Measurements from ENCODE around the gene TSPAN2.

The TSPAN2 gene

DNA sequence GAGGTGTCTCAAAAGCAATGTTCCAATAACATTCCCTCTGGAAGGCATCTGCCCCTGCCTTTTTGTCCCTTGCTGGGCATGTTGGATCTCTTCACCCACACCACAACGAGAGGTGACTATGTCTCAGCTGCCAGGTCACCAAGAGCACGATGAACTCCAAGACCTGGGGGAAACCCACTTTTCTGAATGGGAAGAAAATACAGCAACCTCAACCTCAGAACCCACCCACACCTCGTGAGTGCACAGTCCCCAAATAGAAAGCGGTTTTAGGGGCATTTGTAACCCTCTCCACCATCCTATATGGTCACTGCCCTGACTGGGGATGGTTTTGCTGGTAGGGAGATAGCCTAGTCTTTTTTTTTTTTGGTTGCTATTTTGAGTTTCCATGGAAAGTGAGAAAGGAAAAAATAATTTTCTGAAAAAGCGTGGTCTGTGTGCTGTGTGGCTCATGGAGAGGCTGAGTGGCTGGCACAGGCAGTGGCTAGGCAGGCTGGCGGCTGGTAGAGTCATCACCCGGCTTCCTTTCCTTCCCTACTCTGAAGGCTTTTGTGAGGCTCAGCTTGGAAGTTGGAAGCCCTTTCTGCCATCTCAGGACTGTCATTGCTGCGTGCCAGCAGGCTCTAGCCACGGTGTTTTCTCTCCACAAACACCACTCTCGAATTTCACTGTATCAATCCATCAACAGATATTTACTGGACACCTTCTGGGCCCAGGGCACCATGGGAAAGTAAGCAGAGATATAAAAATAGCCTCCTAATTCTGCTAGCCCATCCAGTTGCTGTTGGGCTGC is 15.8 kb downstream of the TSPAN2 start:
- no peak for DNase-seq

DNA sequence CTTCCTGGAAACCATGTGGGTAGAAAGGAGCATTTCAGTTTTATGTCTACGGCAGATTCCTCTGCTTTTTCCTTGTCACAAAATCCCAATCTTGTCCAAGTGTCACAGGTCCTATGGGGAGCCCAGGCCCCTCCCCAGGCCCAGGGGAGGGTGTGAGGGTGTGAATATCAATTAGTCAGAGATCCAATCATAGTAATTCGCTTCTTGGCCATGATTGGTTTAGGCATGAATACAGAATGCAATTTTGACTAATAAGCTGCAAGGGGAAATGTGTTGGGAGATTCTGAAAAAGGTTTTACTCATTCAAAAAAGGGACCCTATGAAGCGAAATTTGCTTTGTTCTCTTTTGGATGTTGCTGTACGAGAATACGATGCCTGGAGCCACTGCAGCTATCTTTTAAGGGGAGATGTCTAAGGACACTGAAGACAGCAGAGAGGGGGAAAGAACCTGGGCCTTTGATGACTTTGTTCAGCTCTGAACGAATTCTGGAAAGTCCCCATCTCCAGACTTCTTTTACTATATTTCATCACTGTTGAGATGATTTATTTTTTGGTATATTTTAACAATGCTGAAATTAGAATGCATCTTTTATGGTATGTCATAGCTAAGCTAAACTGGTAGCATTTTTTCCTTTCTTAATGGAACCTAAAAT is 18.2 kb downstream of the TSPAN2 start:
- DNase-seq: no peak

DNA sequence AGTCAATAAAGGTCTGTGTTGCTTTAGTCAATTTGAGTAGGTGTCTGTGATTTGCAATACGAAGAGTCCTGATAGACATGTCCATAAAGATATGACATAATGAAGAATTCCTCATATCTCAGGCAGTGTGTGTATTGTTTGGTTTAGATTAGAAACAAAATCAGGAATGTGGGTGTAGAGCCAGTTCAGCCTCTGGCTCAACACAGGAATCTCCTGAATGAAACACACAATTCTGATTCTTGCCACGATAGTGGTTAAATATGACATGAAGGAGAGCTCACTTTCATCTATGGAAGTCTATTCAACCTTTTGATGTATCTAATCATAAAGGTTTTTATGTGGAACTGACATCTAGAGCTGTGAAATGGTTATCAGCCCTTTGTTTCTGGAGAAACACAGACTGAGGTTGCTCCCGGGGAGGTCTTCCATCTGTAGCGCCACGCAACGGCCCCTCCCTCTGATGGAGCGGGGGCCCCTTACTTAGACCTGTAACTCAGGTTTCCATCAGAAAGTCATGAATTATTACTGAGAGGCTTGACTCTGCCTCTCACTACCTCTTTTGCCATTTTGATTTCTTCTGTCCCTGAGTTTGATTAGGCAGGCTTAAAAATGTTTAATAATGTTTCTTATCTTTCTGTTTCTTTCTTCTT is 19.5 kb downstream of the TSPAN2 start:
- no peak for DNase-seq

DNA sequence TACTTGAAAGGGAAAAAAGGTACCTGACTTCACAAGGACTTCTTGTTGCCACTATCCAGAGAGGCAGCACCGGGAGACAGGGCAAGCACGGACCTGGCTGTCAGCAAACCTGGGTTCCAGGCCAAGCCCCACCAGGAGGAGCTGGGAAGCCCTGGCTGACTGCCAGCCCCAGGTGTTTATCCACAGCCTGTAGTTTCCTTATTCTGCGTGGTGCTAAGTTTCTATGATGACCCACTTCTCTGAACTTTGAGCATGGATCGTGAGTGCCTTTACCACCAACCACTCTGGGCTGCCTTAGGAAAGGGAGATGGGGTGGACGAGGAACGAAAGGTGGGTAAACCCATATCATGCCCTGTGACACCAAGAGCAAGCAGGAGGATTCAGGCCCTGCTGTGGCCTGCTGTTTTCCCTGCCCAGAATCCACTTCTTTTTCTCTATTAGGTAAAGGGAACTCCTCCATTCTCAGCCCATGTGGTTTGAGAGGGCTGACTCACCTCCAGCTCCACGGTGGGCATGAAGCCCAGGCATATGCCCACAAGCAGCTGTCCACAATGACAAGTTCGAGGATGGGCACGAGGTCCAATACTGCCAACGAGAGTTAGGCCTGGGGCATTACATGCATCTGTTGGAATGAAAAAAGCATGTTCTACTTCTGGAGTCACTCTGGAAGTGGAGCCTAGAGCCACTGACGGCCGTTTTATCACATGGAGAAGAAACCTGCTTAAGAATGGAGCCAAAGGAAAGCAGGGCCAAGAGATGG is 20.3 kb downstream of the TSPAN2 start:
- DNase-seq: no peak

GRCh38 chr1:115067161-115067859 is 22.0 kb downstream of the TSPAN2 start:
- no peak for DNase-seq

DNA sequence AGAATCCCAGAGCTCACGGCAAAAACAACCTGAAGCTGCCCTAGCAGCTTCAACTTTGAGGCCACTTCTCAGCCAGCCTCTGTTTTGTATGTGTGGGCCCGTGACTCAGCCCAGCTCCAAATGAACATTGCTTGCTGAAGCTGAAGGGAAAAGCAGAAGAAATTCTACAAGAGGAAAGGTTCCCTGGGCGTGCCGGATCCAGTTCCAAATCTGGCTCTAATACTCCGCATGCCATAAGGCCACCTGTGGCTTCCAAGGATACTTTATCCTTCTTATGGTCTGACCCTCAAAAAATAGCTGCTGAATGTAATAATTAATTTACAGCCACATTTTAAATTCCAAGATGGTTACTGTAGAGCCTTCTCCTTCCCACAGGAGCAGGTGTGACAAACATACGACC is 24.3 kb downstream of the TSPAN2 start:
- DNase-seq: no peak

- DNase-seq: no peak
These were observed 24.8 kb downstream of the TSPAN2 start for GRCh38 chr1:115064461-115064860.

DNA sequence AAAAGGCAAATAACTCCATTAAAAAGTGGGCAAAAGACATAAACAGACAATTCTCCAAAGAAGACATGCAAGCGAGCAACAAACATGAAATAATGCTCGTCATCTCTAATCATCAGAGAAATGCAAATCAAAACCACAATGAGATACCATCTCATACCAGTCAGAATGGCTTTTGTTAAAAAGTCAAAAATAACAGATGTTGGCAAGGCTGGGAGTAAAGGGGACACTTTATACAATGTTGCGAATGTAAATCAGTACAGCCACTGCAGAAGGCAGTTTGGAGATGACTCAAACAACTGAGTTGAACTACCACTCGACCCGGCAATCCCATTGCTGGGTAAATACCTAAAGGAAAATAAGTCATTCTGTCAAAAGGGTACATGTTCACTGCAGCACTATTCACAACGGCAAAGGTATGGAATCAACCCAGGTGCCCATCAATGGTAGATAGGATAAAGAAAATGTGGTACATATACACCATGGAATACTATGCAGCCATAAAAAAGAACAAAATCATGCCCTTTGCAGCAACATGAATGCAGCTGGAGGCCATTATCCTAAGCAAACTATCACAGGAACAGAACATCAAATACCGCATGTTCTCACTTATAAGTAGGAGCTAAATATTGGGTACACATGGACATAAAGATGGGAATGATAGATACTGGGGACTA is 25.9 kb downstream of the TSPAN2 start:
- DNase-seq: peak; percentile 21

- DNase-seq: peak; percentile 89
These were observed 26.7 kb downstream of the TSPAN2 start for GRCh38 chr1:115062542-115063004.

DNA sequence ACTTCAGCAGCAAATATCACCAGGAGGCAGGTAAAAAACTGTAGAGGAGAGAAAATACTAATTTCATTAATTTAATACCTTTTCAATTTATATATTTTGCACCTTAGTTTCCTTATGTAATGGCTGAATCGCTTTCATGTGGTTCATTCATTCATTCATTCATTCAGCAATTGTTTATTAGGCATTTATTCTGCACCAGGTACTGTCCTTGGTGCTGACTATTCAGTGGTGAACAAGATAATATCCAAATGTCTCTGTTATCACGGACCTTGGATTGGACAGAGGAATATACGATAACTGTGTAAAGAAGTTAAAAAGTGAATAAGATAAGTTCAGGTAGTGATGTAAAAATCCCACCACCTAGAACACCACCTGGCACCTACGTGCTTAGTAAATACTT is 28.8 kb downstream of the TSPAN2 start:
- DNase-seq: no peak

DNA sequence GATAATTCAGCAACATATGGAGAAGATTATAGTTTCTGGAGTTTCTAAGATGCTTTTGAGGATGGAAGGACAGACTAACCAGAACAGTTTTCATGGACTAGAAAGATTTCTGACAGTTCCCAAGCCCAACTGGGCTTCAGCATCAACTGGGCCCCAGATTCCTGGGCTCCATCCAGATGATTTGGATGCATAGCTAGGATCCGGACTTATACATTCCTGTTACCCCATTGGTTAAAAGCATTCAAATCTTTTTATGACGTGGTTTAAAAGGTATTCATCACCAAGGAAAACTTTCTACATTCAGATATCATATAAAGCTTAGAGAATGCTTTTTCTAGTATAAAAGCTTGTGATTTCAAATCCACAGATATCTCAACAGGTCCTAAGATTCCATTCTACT is 30.0 kb downstream of the TSPAN2 start:
- no peak for DNase-seq

GRCh38 chr1:115057661-115058254 is 31.5 kb downstream of the TSPAN2 start:
- DNase-seq: no peak

GRCh38 chr1:115056395-115056798 is 32.9 kb downstream of the TSPAN2 start:
- no peak for DNase-seq

GRCh38 chr1:115052454-115053083 is 36.7 kb downstream of the TSPAN2 start:
- peak; percentile 63 for DNase-seq

- no peak for DNase-seq
These were observed 37.5 kb downstream of the TSPAN2 start for GRCh38 chr1:115051850-115052249.

- no peak for DNase-seq
These were observed 42.6 kb downstream of the TSPAN2 start for GRCh38 chr1:115046751-115047150.

- DNase-seq: no peak
These were observed 47.6 kb downstream of the TSPAN2 start for GRCh38 chr1:115041654-115042053.

GRCh38 chr1:115040501-115040900 is 48.8 kb downstream of the TSPAN2 start:
- no peak for DNase-seq

DNA sequence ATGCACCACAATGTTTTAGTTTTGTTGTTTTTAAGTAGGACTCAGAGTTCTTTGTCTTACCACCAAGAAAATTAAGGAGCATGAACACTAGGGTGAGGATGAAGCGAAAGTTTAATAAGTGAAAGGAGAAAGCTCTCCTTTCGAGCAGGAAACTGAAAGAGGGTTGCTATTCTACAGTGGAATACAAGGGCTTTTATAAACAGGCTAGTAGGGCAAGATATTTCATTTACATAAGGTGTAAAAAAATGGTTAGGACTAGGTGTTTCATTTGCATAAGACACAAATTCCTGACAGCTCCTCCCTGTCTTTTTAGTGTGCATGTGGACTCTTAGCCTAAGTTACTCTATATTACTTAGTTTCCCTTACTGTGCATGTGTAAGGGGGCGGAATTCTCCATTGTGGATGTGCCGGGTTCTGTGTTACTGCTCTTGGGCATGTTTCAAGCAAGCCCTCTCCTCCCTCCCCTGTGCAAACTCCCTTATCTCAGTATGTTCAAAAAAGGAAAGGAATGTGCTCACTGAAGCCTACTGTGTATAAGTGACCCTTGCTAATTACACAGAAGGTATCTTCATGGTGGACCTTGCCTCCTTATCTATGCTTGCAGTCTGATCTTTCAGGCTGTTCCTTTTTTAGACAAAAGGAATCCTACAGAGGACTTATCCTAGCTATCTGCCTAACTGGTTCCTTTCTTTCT is 52.3 kb downstream of the TSPAN2 start:
- no peak for DNase-seq

DNA sequence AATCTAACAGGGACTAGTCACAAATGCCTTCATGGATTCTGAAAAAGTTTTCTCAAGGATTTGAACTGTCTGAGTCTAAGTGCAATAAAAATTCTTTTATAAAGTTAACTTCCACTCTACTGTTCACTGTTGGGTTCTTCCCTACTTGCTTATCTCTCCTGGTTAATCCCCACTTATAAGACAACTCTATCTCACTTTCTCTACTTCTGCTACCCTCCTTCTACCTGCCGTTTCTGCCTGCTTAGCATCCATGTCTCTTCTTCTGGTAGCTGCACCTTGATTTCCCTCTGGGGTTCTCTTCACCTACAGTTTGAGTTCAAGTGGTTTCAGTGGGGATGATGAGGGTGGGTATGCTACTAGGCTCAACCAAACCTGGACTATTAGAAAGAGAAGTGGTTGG is 53.7 kb downstream of the TSPAN2 start:
- no peak for DNase-seq

All from activated naive CD4-positive, alpha-beta T cell treated with Interleukin-2 at 50 U/mL for 16 hours (primary cell).